Naive thymus-derived CD4-positive, alpha-beta T cell (primary cell): ENCODE data around the gene ALDH2. TPM values are rescaled to one million over a fixed set of nuclear protein-coding genes. Genes with fewer than 3 reads are reported as not detected.

Experiments
- ATAC-seq: fragments of 150-1000 bp; cut with Tn5 transposase; 2 replicates; pipeline ENCODE4 v1.10.0; 2021; ENCODE audit warnings: mild to moderate bottlenecking, moderate library complexity
- CTCF ChIA-PET: fragments of 350-600 bp; sonication (Branson Sonifier 250); formaldehyde crosslinking; loops from one replicate; lab custom pipeline; 2021; ENCODE audit warnings: antibody characterized with exemption; lab: Charles Lee
- POLR2A ChIA-PET: fragments of 350-600 bp; sonication (Branson Sonifier 250); formaldehyde crosslinking; loops from one replicate; lab custom pipeline; 2021; ENCODE audit warnings: antibody characterized with exemption, inconsistent platforms; lab: Charles Lee
- DNase-seq, 9 donors: peaks; one replicate each; pipeline versions ENCODE4 v3.0.0 to v3.0.0-alpha.2; 2020 to 2022; ENCODE audit warnings: mixed read lengths in 1 of 9
- H3K27ac ChIP-seq: one replicate; pipeline ENCODE4 v1.7.0; 2013; ENCODE audit warnings: mild to moderate bottlenecking, low read depth, low read length, moderate library complexity
- H3K27me3 ChIP-seq, 2 donors: one replicate each; pipeline ENCODE4 v1.7.0; 2013; ENCODE audit warnings: low read length in 2 of 2, mild to moderate bottlenecking in 2 of 2, moderate library complexity in 2 of 2; ENCODE audit not compliant: control insufficient read depth in 2 of 2, insufficient read depth in 2 of 2
- H3K36me3 ChIP-seq, 3 experiments: 1 replicate in 2 of 3; 2 replicates in 1 of 3; pipeline ENCODE4 v1.7.0; 2013; ENCODE audit warnings: low read length in 3 of 3, mild to moderate bottlenecking in 3 of 3, moderate library complexity in 1 of 3; ENCODE audit not compliant: insufficient read depth in 3 of 3, control insufficient read depth in 2 of 3
- H3K4me1 ChIP-seq, 2 donors: one replicate each; pipeline ENCODE4 v1.7.0; 2013; ENCODE audit warnings: low read length in 2 of 2, mild to moderate bottlenecking in 2 of 2, moderate library complexity in 1 of 2; ENCODE audit not compliant: control insufficient read depth in 2 of 2, insufficient read depth in 2 of 2
- H3K4me3 ChIP-seq: 2 replicates; pipeline ENCODE4 v1.7.0; 2013; ENCODE audit warnings: mild to moderate bottlenecking, low read length
- H3K9me3 ChIP-seq, 3 experiments: 1 replicate in 2 of 3; 2 replicates in 1 of 3; pipeline ENCODE4 v1.7.0; 2013; ENCODE audit warnings: low read length in 3 of 3; ENCODE audit not compliant: control insufficient read depth in 2 of 3
- H3K27ac Mint-ChIP-seq, 9 donors: one replicate each; pipeline ENCODE4 v1.8.0; 2020 to 2022; ENCODE audit warnings: mixed read lengths in 9 of 9, mild to moderate bottlenecking in 8 of 9, moderate library complexity in 5 of 9, inconsistent platforms in 2 of 9
- H3K27me3 Mint-ChIP-seq, 5 donors: one replicate each; pipeline ENCODE4 v1.8.0; 2021 to 2022; ENCODE audit warnings: mixed read lengths in 5 of 5, mild to moderate bottlenecking in 1 of 5
- H3K36me3 Mint-ChIP-seq, 5 donors: one replicate each; pipeline ENCODE4 v1.8.0; 2020 to 2022; ENCODE audit warnings: mixed read lengths in 5 of 5, mild to moderate bottlenecking in 3 of 5, inconsistent platforms in 1 of 5
- H3K4me1 Mint-ChIP-seq, 7 donors: one replicate each; pipeline ENCODE4 v1.8.0; 2020 to 2022; ENCODE audit warnings: mixed read lengths in 7 of 7, mild to moderate bottlenecking in 3 of 7, inconsistent platforms in 1 of 7
- H3K4me3 Mint-ChIP-seq, 10 donors: one replicate each; pipeline ENCODE4 v1.8.0; 2020 to 2022; ENCODE audit warnings: mild to moderate bottlenecking in 10 of 10, mixed read lengths in 10 of 10, moderate library complexity in 6 of 10, inconsistent platforms in 2 of 10
- H3K9me3 Mint-ChIP-seq, 11 donors: one replicate each; pipeline ENCODE4 v1.8.0; 2020 to 2022; ENCODE audit warnings: mixed read lengths in 11 of 11, mild to moderate bottlenecking in 4 of 11, inconsistent platforms in 1 of 11, moderate library complexity in 1 of 11
- intact Hi-C, 2 donors: fragments of 100-400 bp; cut with micrococcal nuclease; formaldehyde crosslinking; loops; one replicate each; pipeline ENCODE4 v1.15.1; 2023
- polyA plus RNA-seq, 2 donors: library from polyadenylated mRNA; unstranded; fragments of 300-500 nt; fragmentation: Illumina TruSeq; gene quantifications; one replicate each; pipeline ENCODE4 v1.2.3, GENCODE V29; 2021
- total RNA-seq, 6 experiments: library from RNA in 5 of 6; stranded (reverse) in 5 of 6; gene quantifications; 1 replicate in 5 of 6; 2 replicates in 1 of 6; pipeline ENCODE4 v1.2.3 and lab custom pipeline; 2021 to 2026

ALDH2 gene
- total and polyA plus RNA-seq, 7 experiments from 2014 or later, result 0.46 to 69.3 (median 3.3) TPM

DNA sequence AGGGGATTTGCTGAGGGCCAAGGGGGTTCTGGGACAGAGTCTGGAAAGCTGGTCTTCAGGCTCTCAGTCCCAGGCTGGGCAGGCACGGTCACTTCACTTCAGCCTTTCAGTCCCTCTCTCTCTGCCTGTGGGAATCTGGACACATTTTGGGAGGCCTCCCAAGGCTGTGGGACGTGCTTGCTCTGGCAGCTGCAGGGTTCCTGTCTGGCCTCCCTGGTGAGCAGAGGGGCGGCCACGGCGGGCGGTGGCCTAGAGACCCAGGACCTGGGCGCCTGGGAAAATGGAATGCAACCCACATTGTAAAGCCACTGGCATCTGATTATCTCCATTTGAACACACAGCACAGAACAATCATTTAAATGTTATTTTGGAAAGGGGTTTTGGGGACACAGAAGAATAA lies 10.1 kb upstream of the ALDH2 start:
- H3K27ac ChIP-seq, result no peak overlapping the region
- H3K27me3 Mint-ChIP-seq, result peaks cover 0 to 8% (median 0%) of the 10 kb centered on the region in 5 donors
- H3K36me3 ChIP-seq, result peaks cover 0 to 35% (median 0%) of the 10 kb centered on the region in 3 experiments
- H3K4me1 Mint-ChIP-seq, result peaks cover 0 to 20% (median 4%) of the 10 kb centered on the region in 7 donors
- peaks cover 0 to 19% (median 4%) of the 10 kb centered on the region in 5 donors for H3K36me3 Mint-ChIP-seq
- ATAC-seq (no peak), DNase-seq (no peak)
- no peak overlapping the region for H3K4me3 ChIP-seq
- peak overlapping the region in 1 of 9 donors; percentile 38 for H3K27ac Mint-ChIP-seq
- H3K27me3 ChIP-seq, result no peaks in the 10 kb centered on the region
- H3K4me3 Mint-ChIP-seq, result no peak overlapping the region
- H3K9me3 Mint-ChIP-seq, result no peaks in the 10 kb centered on the region
- H3K4me1 ChIP-seq, result no peaks in the 10 kb centered on the region
- H3K9me3 ChIP-seq, result no peaks in the 10 kb centered on the region
- ChIA-PET POLR2A (no interaction called here), CTCF (no interaction called here)
- intact Hi-C loops, result no loop called here

DNA sequence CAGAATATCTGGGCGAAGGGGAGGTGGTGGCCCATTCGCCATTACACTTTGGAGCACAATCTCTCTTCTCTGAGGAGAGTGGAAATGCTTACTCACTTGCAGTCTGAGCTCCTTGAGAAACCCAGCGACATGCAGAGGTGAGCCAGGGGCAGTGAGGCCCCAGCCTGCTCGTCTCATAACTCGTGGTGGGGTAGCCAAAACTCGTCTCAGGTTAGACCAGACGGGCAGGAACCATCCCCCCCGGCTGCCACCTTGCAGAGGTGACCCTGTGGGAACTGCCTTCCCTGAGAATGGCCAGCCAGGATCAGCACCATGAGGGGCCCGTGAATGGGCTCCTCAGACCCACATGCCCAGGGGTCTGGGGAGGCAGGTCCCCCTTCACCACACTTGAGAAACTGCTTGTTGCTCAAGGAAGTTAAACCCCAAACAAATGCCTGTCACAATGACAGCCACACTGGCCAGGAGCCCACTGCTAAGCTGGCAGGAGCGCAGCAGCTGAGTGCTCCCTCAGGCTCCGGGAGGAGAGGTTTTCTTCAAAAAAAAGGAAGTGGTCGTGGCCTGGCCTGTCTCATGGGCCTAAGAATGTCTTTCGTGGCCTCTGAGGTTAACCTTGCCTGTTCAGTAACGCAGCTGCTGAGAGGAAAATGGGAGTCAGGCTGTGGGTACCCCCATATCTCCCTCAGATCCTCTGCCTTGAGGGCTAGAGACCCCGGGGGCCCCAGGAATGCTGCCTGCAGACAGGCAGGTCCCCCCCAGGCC lies 9.2 kb upstream of the ALDH2 start:
- H3K36me3 ChIP-seq, result peaks cover 0 to 35% (median 0%) of the 10 kb centered on the region in 3 experiments
- DNase-seq (no peak), ATAC-seq (peak; percentile 67)
- H3K9me3 ChIP-seq, result no peaks in the 10 kb centered on the region
- H3K4me1 ChIP-seq, result no peaks in the 10 kb centered on the region
- ChIA-PET CTCF (no interaction called here), POLR2A (no interaction called here)
- Mint-ChIP-seq H3K4me3 (no peak overlapping the region), H3K27me3 (peaks cover 0 to 14% (median 2%) of the 10 kb centered on the region in 5 donors), H3K36me3 (peaks cover 0 to 19% (median 4%) of the 10 kb centered on the region in 5 donors), H3K4me1 (peaks cover 0 to 20% (median 7%) of the 10 kb centered on the region in 7 donors), H3K27ac (peak overlapping the region in 1 of 9 donors; percentile 85), H3K9me3 (no peaks in the 10 kb centered on the region)
- no peak overlapping the region for H3K27ac ChIP-seq
- no peaks in the 10 kb centered on the region for H3K27me3 ChIP-seq
- H3K4me3 ChIP-seq, result no peak overlapping the region
- intact Hi-C loops, result no loop called here

DNA sequence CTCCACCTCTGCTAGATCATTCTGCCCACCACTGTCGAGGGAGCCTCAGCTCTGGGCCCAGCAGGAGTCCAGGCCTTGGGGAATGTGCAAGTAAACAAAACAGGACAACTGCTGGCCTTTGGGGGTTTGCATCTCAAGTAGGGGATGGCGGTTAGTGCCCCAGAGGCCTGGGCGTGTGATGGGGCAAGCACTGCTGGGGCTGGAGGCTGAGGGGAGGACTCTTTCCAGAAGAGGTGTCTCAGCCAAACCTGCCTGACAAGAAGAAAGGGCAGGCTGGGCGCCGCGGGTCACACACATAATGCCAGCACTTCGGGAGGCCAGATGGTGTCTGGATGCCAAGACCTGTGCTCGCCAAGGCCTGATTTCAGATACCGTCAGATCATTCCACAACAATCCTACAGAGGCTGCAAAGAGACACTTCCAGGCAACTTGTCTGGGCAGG lies 8.6 kb upstream of the ALDH2 start:
- CTCF ChIA-PET, result no interaction called here

DNA sequence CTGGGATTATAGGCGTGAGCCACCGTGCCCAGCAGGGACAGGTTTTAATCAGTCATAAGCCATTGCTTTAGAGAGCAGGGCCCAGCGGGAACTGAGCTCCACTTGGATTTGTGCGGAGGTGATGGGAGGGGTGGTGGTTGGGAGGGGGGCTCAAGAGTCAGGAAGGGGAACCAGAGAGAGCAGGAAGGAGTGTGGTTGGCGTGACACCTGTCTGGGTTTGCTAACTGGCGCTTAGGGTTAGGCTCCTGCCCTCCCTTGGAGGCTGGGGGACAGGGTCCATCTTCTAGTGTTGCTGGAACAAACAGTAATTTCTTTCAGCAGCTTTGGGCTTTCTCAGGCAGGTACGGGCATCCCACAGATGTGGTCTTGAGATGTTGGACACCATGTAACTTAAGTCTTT lies 7.5 kb upstream of the ALDH2 start:
- Mint-ChIP-seq H3K27ac (no peak overlapping the region), H3K36me3 (peaks cover 0 to 22% (median 3%) of the 10 kb centered on the region in 5 donors), H3K4me3 (no peak overlapping the region), H3K4me1 (peaks cover 0 to 20% (median 8%) of the 10 kb centered on the region in 7 donors), H3K27me3 (peaks cover 9 to 27% (median 17%) of the 10 kb centered on the region in 5 donors), H3K9me3 (peaks cover 0 to 2% (median 0%) of the 10 kb centered on the region in 11 donors)
- intact Hi-C loops, result no loop called here
- H3K9me3 ChIP-seq, result no peaks in the 10 kb centered on the region
- DNase-seq (no peak), ATAC-seq (no peak)
- no peaks in the 10 kb centered on the region for H3K27me3 ChIP-seq
- H3K4me3 ChIP-seq, result no peak overlapping the region
- ChIA-PET POLR2A (no interaction called here), CTCF (no interaction called here)
- no peaks in the 10 kb centered on the region for H3K4me1 ChIP-seq
- no peak overlapping the region for H3K27ac ChIP-seq
- peaks cover 0 to 25% (median 0%) of the 10 kb centered on the region in 3 experiments for H3K36me3 ChIP-seq

More for the DNA sequence above, 8.6 kb upstream of the ALDH2 start:
- ATAC-seq, result no peak
- H3K27ac ChIP-seq, result no peak overlapping the region
- H3K9me3 ChIP-seq, result no peaks in the 10 kb centered on the region
- Mint-ChIP-seq H3K4me1 (peaks cover 0 to 20% (median 8%) of the 10 kb centered on the region in 7 donors), H3K27me3 (peaks cover 0 to 18% (median 8%) of the 10 kb centered on the region in 5 donors), H3K27ac (no peak overlapping the region), H3K9me3 (no peaks in the 10 kb centered on the region), H3K4me3 (no peak overlapping the region), H3K36me3 (peaks cover 0 to 22% (median 4%) of the 10 kb centered on the region in 5 donors)
- intact Hi-C loops, result no loop called here
- no peak overlapping the region for H3K4me3 ChIP-seq
- H3K27me3 ChIP-seq, result no peaks in the 10 kb centered on the region
- peaks cover 0 to 35% (median 0%) of the 10 kb centered on the region in 3 experiments for H3K36me3 ChIP-seq
- POLR2A ChIA-PET, result no interaction called here
- H3K4me1 ChIP-seq, result no peaks in the 10 kb centered on the region
- no peak for DNase-seq

DNA sequence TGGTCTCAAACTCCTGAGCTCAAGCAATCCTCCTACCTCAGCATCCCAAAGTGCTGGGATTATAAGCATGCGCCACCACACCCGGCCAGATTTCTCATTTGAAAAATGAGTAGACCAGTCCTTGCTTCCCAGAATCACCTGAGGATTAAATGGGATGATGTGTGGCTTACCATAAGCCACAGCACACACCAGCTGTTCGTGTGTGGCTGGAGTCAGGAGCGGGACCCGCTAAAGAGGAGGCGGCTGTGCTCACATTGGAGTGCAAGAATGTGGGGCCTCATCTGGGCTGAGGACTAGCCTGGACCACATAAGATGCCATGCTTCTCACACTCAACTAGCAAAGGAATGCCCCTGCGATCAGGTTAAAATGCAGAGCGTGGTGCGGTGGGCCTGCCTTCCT lies 6.7 kb upstream of the ALDH2 start:
- Histone ChIP-seq H3K27ac (no peak overlapping the region), H3K36me3 (peaks cover 0 to 17% (median 0%) of the 10 kb centered on the region in 3 experiments), H3K4me3 (no peak overlapping the region), H3K4me1 (no peaks in the 10 kb centered on the region), H3K9me3 (no peaks in the 10 kb centered on the region), H3K27me3 (no peaks in the 10 kb centered on the region)
- H3K36me3 Mint-ChIP-seq, result peaks cover 0 to 15% (median 3%) of the 10 kb centered on the region in 5 donors
- ChIA-PET POLR2A (no interaction called here), CTCF (interaction anchor here (0.6 kb wide), 1 partner anchor 261 kb away, joined by 3 read pairs; no protein-coding TSS in a partner anchor)
- peaks cover 15 to 30% (median 22%) of the 10 kb centered on the region in 5 donors for H3K27me3 Mint-ChIP-seq
- H3K4me3 Mint-ChIP-seq, result no peak overlapping the region
- H3K27ac Mint-ChIP-seq, result no peak overlapping the region
- intact Hi-C loops, result no loop called here
- ATAC-seq, result no peak
- no peak for DNase-seq
- H3K9me3 Mint-ChIP-seq, result peaks cover 0 to 2% (median 0%) of the 10 kb centered on the region in 11 donors
- H3K4me1 Mint-ChIP-seq, result peaks cover 0 to 20% (median 8%) of the 10 kb centered on the region in 7 donors

DNA sequence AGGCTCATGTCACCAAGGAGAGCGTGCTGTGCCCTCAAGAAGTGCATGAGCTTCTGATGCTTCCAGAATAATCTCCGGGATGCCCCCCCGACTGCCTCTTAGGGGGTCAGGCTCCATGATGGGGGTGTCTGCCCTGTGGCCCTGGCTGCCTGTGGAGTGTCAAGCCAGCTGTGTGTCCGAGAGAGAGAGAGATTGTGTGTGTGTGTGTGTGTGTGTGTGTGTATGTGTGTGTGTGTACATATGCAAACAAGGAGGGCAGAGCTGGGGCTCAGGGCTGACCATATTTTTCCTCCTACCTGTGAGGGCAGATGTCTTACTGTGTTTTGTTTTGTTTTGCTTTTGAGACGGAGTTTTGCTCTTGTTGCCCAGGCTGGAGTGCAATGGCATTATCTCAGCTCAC lies 5.6 kb upstream of the ALDH2 start:
- no peak overlapping the region for H3K27ac Mint-ChIP-seq
- peaks cover 0 to 3% of the 10 kb centered on the region in 2 donors for H3K27me3 ChIP-seq
- H3K9me3 Mint-ChIP-seq, result peaks cover 0 to 2% (median 0%) of the 10 kb centered on the region in 11 donors
- ChIA-PET CTCF (no interaction called here), POLR2A (no interaction called here)
- no peak overlapping the region for H3K27ac ChIP-seq
- intact Hi-C loops, result no loop called here
- H3K36me3 ChIP-seq, result peaks cover 0 to 8% (median 0%) of the 10 kb centered on the region in 3 experiments
- no peak for DNase-seq
- H3K27me3 Mint-ChIP-seq, result peaks cover 20 to 41% (median 29%) of the 10 kb centered on the region in 5 donors
- no peak for ATAC-seq
- peaks cover 0 to 7% (median under 1%) of the 10 kb centered on the region in 5 donors for H3K36me3 Mint-ChIP-seq
- no peak overlapping the region for H3K4me3 ChIP-seq
- H3K9me3 ChIP-seq, result no peaks in the 10 kb centered on the region
- peaks cover 0 to under 1% of the 10 kb centered on the region in 2 donors for H3K4me1 ChIP-seq
- H3K4me1 Mint-ChIP-seq, result peaks cover 1 to 20% (median 8%) of the 10 kb centered on the region in 7 donors
- H3K4me3 Mint-ChIP-seq, result no peak overlapping the region
